ENCODE measurements around the gene GPAT3.
"Not testable (repeated sequence)": the region's sequence is repeated elsewhere in the genome, so short reads cannot be mapped to it uniquely, and the experiment has no call there.

GPAT3 gene

GRCh38 chr4:83572848-83573247, 36.9 kb downstream of the GPAT3 start:
- Histone ChIP-seq H3K27me3 (ENCODE audit: control insufficient read depth in 3 of 3, insufficient read depth in 3 of 3, low read depth in 1 of 3, low read length in 3 of 3) (no peaks in the 10 kb centered on the region), H3K4ac (ENCODE audit: low read length) (no peak overlapping the region), H3K4me2 (ENCODE audit: insufficient read depth, low read length, poor library complexity, severe bottlenecking) (no peak overlapping the region), H3K9me3 (replicated peaks in 1 of 2; ENCODE audit: control insufficient read depth in 2 of 2, insufficient read depth in 1 of 2, low read depth in 1 of 2, low read length in 2 of 2) (no peaks in the 10 kb centered on the region), H2BK5ac (ENCODE audit: low read length) (no peak overlapping the region), H3K4me3 (ENCODE audit: low read length in 2 of 2) (no peak overlapping the region), H4K8ac (ENCODE audit: low read depth, low read length) (no peak overlapping the region), H2AFZ (ENCODE audit: low read length) (no peak overlapping the region), H3K14ac (ENCODE audit: low read length) (no peak overlapping the region), H3K23ac (ENCODE audit: low read depth, low read length, poor library complexity) (no peak overlapping the region), H3K27ac (replicated peaks; ENCODE audit: low read length) (no peak overlapping the region), H3K4me1 (ENCODE audit: control insufficient read depth in 2 of 2, insufficient read depth in 1 of 2, low read depth in 1 of 2, low read length in 2 of 2) (no peaks in the 10 kb centered on the region), H2BK12ac (ENCODE audit: low read length) (no peak overlapping the region), H4K91ac (ENCODE audit: low read depth, low read length, poor library complexity) (no peak overlapping the region), H3K18ac (ENCODE audit: low read length) (no peak overlapping the region), H2AK5ac (ENCODE audit: low read depth, low read length) (no peak overlapping the region), H3K9ac (ENCODE audit: low read depth, low read length, poor library complexity) (no peak overlapping the region), H3K36me3 (replicated peaks in 1 of 2; ENCODE audit: control insufficient read depth in 2 of 2, insufficient read depth in 2 of 2, low read length in 2 of 2) (no peaks in the 10 kb centered on the region), H3K79me1 (ENCODE audit: low read depth, low read length) (no peaks in the 10 kb centered on the region), H2BK15ac (ENCODE audit: low read length) (no peak overlapping the region), H2BK120ac (ENCODE audit: low read depth, low read length) (no peak overlapping the region)
- WGBS, 2 donors (ENCODE audit: extremely low coverage in 2 of 2, insufficient read length in 2 of 2, insufficient replicate concordance in 1 of 2) = no CpG with 5 or more reads among the region's 3 CpGs
- DNase-seq (ENCODE audit: low spot score) = no peak

GRCh38 chr4:83574247-83574646, 38.3 kb downstream of the GPAT3 start:
- no peak overlapping the region for H3K27ac ChIP-seq (replicated peaks; ENCODE audit: low read length)
- H3K18ac ChIP-seq (ENCODE audit: low read length) = no peak overlapping the region
- H2AFZ ChIP-seq (ENCODE audit: low read length) = no peak overlapping the region
- no peak overlapping the region for H4K91ac ChIP-seq (ENCODE audit: low read depth, low read length, poor library complexity)
- H2BK12ac ChIP-seq (ENCODE audit: low read length) = no peak overlapping the region
- no peak overlapping the region for H3K9ac ChIP-seq (ENCODE audit: low read depth, low read length, poor library complexity)
- no peak overlapping the region for H2BK120ac ChIP-seq (ENCODE audit: low read depth, low read length)
- no peak for DNase-seq (ENCODE audit: low spot score)
- no peaks in the 10 kb centered on the region for H3K36me3 ChIP-seq (replicated peaks in 1 of 2; ENCODE audit: control insufficient read depth in 2 of 2, insufficient read depth in 2 of 2, low read length in 2 of 2)
- H3K4me2 ChIP-seq (ENCODE audit: insufficient read depth, low read length, poor library complexity, severe bottlenecking) = no peak overlapping the region
- WGBS, 2 donors (ENCODE audit: extremely low coverage in 2 of 2, insufficient read length in 2 of 2, insufficient replicate concordance in 1 of 2) = no CpG with 5 or more reads among the region's 3 CpGs
- H2BK15ac ChIP-seq (ENCODE audit: low read length) = no peak overlapping the region
- H3K79me1 ChIP-seq (ENCODE audit: low read depth, low read length) = no peaks in the 10 kb centered on the region
- H3K4me1 ChIP-seq (ENCODE audit: control insufficient read depth in 2 of 2, insufficient read depth in 1 of 2, low read depth in 1 of 2, low read length in 2 of 2) = no peaks in the 10 kb centered on the region
- H3K27me3 ChIP-seq (ENCODE audit: control insufficient read depth in 3 of 3, insufficient read depth in 3 of 3, low read depth in 1 of 3, low read length in 3 of 3) = no peaks in the 10 kb centered on the region
- no peak overlapping the region for H4K8ac ChIP-seq (ENCODE audit: low read depth, low read length)
- H2BK5ac ChIP-seq (ENCODE audit: low read length) = no peak overlapping the region
- H3K23ac ChIP-seq (ENCODE audit: low read depth, low read length, poor library complexity) = no peak overlapping the region
- H3K14ac ChIP-seq (ENCODE audit: low read length) = no peak overlapping the region
- no peak overlapping the region for H3K4ac ChIP-seq (ENCODE audit: low read length)
- no peaks in the 10 kb centered on the region for H3K9me3 ChIP-seq (replicated peaks in 1 of 2; ENCODE audit: control insufficient read depth in 2 of 2, insufficient read depth in 1 of 2, low read depth in 1 of 2, low read length in 2 of 2)
- no peak overlapping the region for H2AK5ac ChIP-seq (ENCODE audit: low read depth, low read length)
- no peak overlapping the region for H3K4me3 ChIP-seq (ENCODE audit: low read length in 2 of 2)

- not testable (repeated sequence) for DNase-seq (ENCODE audit: low spot score); H3K4me1 ChIP-seq (ENCODE audit: control insufficient read depth in 2 of 2, insufficient read depth in 1 of 2, low read depth in 1 of 2, low read length in 2 of 2); H3K23ac ChIP-seq (ENCODE audit: low read depth, low read length, poor library complexity)
These were observed 40.3 kb downstream of the GPAT3 start for GRCh38 chr4:83576237-83576636.

GRCh38 chr4:83581411-83582288, 45.7 kb downstream of the GPAT3 start:
- Histone ChIP-seq H3K4me2 (ENCODE audit: insufficient read depth, low read length, poor library complexity, severe bottlenecking) (no peak overlapping the region), H3K9ac (ENCODE audit: low read depth, low read length, poor library complexity) (no peak overlapping the region), H2BK120ac (ENCODE audit: low read depth, low read length) (no peak overlapping the region), H2BK12ac (ENCODE audit: low read length) (no peak overlapping the region), H3K27ac (replicated peaks; ENCODE audit: low read length) (no peak overlapping the region), H3K36me3 (replicated peaks in 1 of 2; ENCODE audit: control insufficient read depth in 2 of 2, insufficient read depth in 2 of 2, low read length in 2 of 2) (no peaks in the 10 kb centered on the region), H3K79me1 (ENCODE audit: low read depth, low read length) (no peaks in the 10 kb centered on the region), H3K23ac (ENCODE audit: low read depth, low read length, poor library complexity) (no peak overlapping the region), H3K9me3 (replicated peaks in 1 of 2; ENCODE audit: control insufficient read depth in 2 of 2, insufficient read depth in 1 of 2, low read depth in 1 of 2, low read length in 2 of 2) (no peaks in the 10 kb centered on the region), H3K4ac (ENCODE audit: low read length) (no peak overlapping the region), H3K4me1 (ENCODE audit: control insufficient read depth in 2 of 2, insufficient read depth in 1 of 2, low read depth in 1 of 2, low read length in 2 of 2) (no peaks in the 10 kb centered on the region), H2BK15ac (ENCODE audit: low read length) (no peak overlapping the region), H3K18ac (ENCODE audit: low read length) (no peak overlapping the region), H4K91ac (ENCODE audit: low read depth, low read length, poor library complexity) (no peak overlapping the region), H2BK5ac (ENCODE audit: low read length) (no peak overlapping the region), H3K14ac (ENCODE audit: low read length) (no peak overlapping the region), H4K8ac (ENCODE audit: low read depth, low read length) (no peak overlapping the region), H3K4me3 (ENCODE audit: low read length in 2 of 2) (no peak overlapping the region), H3K27me3 (ENCODE audit: control insufficient read depth in 3 of 3, insufficient read depth in 3 of 3, low read depth in 1 of 3, low read length in 3 of 3) (no peaks in the 10 kb centered on the region), H2AK5ac (ENCODE audit: low read depth, low read length) (no peak overlapping the region), H2AFZ (ENCODE audit: low read length) (no peak overlapping the region)
- no peak for DNase-seq (ENCODE audit: low spot score)
- WGBS, 2 donors (ENCODE audit: extremely low coverage in 2 of 2, insufficient read length in 2 of 2, insufficient replicate concordance in 1 of 2) = no CpG with 5 or more reads among the region's 10 CpGs

More at GRCh38 chr4:83576237-83576636, 40.3 kb downstream of the GPAT3 start:
- not testable (repeated sequence) for H3K27me3 ChIP-seq (ENCODE audit: control insufficient read depth in 3 of 3, insufficient read depth in 3 of 3, low read depth in 1 of 3, low read length in 3 of 3); H3K4ac ChIP-seq (ENCODE audit: low read length); H3K9ac ChIP-seq (ENCODE audit: low read depth, low read length, poor library complexity); H2AK5ac ChIP-seq (ENCODE audit: low read depth, low read length); H2BK15ac ChIP-seq (ENCODE audit: low read length); H3K27ac ChIP-seq (replicated peaks; ENCODE audit: low read length); H2BK120ac ChIP-seq (ENCODE audit: low read depth, low read length); H3K4me3 ChIP-seq (ENCODE audit: low read length in 2 of 2); H3K18ac ChIP-seq (ENCODE audit: low read length); H3K9me3 ChIP-seq (replicated peaks in 1 of 2; ENCODE audit: control insufficient read depth in 2 of 2, insufficient read depth in 1 of 2, low read depth in 1 of 2, low read length in 2 of 2); H2BK5ac ChIP-seq (ENCODE audit: low read length); H4K91ac ChIP-seq (ENCODE audit: low read depth, low read length, poor library complexity); H3K4me2 ChIP-seq (ENCODE audit: insufficient read depth, low read length, poor library complexity, severe bottlenecking); H3K14ac ChIP-seq (ENCODE audit: low read length); H3K79me1 ChIP-seq (ENCODE audit: low read depth, low read length); H2AFZ ChIP-seq (ENCODE audit: low read length); H4K8ac ChIP-seq (ENCODE audit: low read depth, low read length); H2BK12ac ChIP-seq (ENCODE audit: low read length); H3K36me3 ChIP-seq (replicated peaks in 1 of 2; ENCODE audit: control insufficient read depth in 2 of 2, insufficient read depth in 2 of 2, low read length in 2 of 2)
- no CpG with 5 or more reads among the region's 3 CpGs for WGBS, 2 donors (ENCODE audit: extremely low coverage in 2 of 2, insufficient read length in 2 of 2, insufficient replicate concordance in 1 of 2)
